ENCODE measurements around the gene NT5E. TPM values are rescaled to one million over a fixed set of nuclear protein-coding genes. Genes with fewer than 3 reads are reported as not detected.

Gene NT5E
- total RNA-seq, 1 donor from 2014 or later = 39.3 TPM

DNA sequence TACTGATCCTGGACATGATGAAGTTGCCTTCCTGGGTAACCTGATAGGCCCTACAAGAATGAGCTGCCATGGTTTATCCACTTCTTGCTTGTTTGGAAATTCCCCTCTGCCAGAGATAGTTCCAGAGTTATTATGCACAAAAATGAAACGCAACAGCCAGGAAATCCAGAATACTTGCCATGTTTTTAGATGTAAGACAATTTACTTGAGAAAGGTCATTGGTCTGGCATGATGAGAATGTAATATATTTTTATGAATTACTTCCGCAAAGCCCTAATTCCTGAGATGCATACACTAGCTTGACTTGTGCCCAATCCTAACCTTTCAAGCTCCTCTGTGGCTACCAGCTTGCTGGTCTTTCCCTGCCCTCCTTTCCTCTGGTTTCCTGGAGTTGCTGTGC lies 27.9 kb upstream of the NT5E start:
- DNase-seq (ENCODE audit: low read depth) = no peak

DNA sequence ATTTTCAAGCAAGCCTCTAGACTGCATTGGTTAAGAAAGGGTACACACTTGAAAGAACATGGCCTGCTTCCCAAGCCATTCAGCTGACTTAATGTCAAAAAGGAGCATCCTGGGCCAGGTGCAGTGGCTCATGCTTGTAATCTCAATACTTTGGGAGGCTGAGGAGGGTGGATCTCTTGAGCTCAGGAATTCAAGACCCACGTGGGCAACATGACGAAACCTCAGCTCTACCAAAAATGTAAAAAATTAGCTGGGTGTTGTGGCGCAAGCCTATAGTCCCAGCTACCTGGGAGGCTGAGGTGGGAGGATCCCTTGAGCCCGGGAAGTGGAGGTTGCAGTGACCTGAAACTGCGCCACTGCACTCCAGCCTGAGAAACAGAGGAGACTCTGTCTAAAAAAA lies 26.9 kb upstream of the NT5E start:
- no peak for DNase-seq (ENCODE audit: low read depth)

DNA sequence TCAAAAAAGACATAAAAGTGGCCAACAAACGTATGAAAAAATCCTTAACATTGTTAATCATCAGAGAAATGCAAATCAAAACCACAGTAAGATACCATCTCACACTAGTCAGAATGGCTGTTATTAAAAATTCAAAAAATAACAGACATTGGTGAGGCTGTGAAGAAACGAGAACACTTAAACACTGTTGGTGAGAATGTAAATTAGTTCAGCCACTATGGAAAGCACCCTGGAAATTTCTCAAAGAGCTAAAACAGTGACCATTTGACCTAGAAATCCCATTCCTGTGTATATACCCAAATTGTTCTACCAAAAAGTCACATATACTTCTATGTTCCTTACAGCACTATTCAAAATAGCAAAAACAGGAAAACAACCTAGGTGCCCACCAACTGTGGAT lies 24.9 kb upstream of the NT5E start:
- no peak for DNase-seq (ENCODE audit: low read depth)

DNA sequence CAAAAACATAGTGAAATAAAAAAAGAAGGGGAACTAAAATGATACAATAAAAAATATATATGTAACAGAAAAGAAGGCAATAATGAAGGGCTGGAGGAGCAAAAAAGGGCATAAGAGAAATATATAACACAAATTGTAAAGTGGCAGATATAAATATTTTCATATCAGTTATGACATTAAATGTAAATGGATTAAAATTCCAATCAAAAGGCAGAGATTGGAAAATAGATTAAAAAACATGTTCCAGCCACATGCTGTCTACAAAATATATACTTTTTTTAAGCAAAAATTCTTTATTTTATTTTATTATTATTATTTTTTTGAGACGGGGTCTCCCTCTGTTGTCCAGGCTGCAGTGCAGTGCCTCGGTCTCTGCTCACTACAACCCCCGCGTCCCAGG lies 23.9 kb upstream of the NT5E start:
- no peak for DNase-seq (ENCODE audit: low read depth)

DNA sequence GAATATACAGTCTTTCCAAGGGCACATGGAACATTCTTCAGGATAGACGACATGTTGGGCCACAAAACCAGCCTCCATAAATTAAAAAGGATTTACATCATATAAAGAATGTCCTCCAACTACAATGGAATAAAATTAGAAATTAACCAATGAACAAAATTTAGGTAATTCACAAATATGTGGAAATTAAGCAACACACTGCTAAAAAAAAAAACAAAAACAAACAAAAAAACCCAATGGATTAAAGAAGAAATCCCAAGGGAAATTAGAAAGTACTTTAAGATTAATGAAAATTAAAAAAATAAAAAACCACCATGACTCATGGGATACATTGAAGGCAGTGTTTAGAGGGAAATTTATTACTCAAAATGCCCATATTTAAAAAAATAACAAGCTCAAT lies 21.4 kb upstream of the NT5E start:
- no peak for DNase-seq (ENCODE audit: low read depth)

DNA sequence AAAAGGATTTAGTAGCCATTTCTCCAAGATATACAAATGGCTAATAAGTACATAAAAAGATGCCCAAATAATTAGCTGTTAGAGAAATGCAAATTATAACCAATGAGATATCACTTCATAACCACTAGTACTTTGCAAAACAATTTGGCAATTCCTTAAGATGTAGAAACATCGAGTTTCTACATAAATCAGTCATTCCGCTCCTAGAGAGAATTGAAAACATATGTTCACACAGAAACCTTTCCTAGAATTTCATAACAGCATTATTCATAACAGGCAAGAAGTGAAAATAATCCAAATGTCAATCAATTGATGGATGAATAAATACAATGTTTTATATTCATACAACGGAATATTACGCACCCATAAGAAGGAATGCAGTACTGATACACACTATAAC lies 20.5 kb upstream of the NT5E start:
- no peak for DNase-seq (ENCODE audit: low read depth)

DNA sequence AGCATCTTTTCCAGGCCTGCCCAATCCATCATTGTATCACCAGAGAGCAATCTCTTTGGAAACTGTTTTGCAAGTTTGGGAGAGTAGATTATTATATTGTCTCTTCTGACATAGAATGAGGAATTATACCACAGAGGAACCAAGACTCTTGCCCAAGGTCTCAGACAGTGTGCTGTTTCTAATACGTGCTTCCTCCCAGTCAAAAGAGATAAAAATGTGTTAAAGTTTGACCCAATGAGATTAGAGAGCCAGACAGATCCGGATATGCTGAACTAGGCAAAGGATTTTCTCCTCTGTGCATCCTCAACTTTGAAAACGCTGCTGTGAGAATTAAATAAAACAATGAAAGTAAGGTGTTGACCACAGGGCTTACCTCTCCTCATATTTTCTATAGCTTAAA lies 18.6 kb upstream of the NT5E start:
- no peak for DNase-seq (ENCODE audit: low read depth)

DNA sequence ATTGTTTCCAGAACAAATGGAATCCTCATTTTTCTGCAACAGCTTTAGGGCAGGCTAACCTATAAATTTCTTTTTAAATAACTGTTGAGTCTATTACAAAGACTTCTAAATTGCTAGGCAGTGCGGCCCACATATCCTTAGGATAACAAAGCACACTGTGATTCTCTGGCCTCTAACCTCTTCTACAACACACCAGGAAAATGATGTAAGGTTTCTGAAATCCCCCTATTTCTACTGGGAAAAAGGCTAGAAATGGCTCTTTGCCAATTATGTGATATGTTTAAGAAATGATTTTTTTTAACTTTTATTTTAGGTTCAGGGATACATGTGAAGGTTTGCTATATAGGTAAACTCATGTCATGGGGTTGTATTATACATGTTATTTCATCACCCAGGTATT lies 17.3 kb upstream of the NT5E start:
- DNase-seq (ENCODE audit: low read depth) = no peak

DNA sequence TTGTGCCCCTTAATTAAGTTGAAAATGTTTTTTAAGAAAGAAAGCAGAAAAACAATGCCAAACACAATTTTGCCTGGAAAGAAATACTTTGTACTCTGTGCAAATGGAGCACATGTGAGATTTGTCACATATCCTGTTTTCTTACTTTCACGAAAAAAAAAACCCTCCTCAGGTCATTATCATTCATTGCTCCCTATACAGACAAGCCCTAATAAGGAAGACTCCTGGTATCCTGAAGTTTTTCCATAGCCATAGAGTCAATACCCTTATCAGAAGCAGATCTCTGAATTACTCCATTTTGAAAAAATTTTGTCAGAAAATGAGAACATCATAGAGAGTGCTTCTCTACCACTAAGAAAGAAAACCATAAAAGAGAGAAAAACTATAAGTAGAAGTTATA lies 14.0 kb upstream of the NT5E start:
- no peak for DNase-seq (ENCODE audit: low read depth)

DNA sequence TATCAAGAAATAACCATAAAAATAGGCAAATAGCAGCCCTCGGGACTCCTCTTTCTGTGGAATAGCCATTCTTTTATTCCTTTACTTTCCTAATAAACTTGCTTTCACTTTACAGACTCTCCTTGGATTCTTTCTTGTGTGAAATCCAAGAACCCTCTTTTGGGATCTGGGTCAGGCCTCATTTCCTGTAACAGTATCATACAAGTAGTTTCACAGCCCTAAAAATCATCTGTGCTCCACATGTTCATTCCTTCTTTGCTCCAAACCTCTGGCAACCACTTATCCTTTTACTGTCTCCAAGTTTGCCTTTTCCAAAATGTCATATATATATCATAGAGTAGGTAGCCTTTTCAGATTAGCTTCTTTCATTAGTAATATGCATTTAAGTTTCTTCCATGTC lies 13.5 kb upstream of the NT5E start:
- no peak for DNase-seq (ENCODE audit: low read depth)

DNA sequence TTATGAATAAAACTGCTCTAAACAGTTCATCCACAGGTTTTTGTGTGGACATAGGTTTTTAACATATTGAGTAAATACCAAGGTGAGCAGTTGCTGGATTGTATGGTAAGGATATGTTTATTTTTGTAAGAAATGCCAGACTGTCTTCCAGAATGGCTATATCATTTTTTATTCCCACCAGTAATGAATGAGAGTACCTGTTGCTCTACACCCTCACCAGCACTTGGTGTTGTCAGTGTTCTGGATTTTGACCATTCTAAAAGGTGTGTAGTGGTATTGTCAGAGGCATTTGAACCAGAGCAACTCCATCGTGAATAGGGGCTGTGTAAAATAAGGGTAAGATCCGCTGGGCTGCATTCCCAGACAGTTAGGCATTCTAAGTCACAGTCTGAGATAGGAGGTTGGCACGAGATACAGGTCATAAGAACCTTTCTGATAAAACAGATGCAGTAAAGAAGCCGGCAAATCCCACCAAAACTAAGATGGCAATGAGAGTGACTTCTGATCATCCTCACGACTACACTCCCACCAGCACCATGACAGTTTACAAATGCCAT lies 12.9 kb upstream of the NT5E start:
- DNase-seq (ENCODE audit: low read depth) = no peak

DNA sequence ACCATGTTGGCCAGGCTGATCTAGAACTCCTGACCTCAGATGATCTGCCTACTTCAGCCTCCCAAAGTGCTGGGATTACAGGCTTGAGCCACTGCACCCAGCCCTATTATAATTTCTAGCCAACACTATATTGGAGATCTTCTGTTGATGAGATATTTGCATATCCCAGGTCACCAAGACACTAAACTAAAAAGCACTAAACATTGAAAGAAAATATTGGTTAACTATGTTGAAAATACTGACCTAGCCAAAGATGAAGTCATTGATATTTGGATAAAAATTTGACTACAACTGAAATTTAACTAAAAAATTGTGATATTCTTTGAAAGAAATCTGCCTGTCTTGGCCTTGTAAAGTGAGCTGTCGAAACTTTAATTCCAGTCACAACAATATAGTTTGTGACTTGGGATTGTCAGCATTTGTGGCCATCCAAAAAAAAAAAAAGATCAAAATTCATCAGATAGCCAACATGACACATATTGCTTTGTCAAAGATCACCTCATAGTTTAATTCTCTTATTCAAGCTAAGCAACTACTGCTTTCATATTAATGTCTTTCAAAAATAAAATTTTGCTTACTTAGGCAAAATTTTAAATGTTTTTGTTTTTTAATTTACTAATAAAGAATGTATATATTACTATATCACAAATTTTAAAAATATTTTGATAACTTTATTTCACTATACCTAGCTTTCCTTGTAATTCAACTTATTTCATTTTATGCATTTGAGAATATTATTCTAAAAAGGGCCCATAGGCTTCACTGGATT lies 6.3 kb upstream of the NT5E start:
- DNase-seq (ENCODE audit: low read depth) = no peak

DNA sequence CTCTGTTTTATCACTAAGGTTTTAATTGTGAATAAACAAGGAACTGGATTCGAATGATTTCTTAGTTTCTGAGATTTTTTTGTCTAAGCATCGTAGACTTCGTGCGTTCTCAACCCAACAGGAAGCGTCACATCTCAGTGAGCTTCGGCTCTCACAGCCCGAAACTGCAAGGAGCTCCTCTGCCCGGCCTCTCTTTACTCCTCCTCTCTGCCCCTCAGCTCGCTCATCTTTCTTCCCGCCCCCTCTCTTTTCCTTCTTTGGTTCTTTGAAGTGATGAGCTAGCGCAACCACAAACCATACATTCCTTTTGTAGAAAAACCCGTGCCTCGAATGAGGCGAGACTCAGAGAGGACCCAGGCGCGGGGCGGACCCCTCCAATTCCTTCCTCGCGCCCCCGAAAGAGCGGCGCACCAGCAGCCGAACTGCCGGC lies 480 bp upstream of the NT5E start:
- DNase-seq (ENCODE audit: low read depth) = peak; percentile 64

DNA sequence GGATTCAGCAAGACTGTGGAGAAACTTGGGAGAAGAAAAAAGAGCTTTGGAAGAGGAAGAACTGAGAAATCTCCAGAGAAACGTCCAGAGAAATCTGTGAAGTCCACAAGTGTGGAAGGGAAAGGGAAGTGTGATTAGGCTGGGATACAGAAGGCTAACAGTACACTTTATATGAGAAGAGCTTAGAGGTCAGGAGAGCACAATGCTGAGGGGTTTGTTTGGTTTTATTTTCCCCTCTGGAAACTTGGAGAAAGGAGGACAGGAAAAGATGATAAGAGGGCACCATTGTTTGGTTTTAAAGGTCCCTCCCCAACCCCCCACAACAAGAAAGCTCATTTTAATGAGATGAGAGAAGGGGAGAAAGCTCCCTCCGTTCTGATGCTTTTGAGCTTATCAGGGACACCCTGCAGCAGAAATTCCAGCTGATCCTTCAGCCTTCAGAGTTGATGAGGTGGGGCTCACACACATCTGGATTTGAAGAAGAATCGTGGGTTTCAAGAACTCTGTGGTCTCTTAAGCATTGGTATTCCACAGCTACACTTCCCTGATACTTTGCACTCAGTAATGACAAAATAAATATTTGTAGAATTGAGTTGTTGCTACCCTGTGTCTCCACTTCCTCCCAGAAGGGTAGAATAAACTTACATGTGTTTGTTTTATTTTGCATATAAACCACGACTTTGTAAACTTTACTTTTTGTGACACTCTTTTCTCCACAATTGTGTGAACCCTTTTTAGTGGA lies 1.9 kb downstream of the NT5E start:
- DNase-seq (ENCODE audit: low read depth) = no peak

DNA sequence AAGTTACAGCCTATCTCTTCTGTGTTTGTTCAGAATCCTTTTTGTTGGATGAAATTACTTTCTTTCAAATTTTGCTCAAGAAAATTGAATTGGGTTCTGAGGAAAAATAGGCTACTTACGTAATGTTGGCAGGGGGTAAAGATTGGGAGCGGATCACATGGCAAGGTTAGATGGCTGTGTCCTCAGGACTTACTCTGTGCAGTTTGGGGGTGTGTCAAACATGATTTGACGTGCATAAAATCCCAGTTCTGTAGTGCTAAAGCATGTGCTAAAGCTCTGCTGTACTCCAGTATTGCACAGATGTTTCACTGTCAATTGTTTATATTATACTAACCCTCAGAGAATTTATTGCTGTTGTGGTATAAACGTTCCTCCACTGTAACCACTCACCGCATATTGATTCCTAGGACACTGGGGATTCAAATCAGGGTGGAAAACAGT lies 2.6 kb downstream of the NT5E start:
- DNase-seq (ENCODE audit: low read depth) = no peak

DNA sequence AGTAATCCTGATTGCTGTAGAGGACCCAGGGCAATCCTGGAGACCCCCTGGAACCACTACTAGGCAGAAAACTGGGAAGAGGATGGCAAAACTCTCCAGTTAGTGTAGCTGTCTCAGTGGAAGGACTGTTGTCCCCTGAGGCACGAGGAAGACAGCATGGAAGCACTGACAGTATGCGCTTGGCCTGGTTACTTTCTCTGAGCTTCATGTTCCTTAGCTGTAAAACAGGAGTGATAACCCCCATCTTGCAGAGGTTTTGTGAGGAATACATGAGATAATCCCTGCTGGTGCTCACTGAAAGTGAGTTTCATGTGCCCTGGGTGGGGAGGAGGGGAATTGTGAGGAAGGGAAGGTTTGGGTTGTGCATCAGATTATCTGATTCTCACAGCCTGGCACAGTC lies 3.2 kb downstream of the NT5E start:
- DNase-seq (ENCODE audit: low read depth) = no peak

DNA sequence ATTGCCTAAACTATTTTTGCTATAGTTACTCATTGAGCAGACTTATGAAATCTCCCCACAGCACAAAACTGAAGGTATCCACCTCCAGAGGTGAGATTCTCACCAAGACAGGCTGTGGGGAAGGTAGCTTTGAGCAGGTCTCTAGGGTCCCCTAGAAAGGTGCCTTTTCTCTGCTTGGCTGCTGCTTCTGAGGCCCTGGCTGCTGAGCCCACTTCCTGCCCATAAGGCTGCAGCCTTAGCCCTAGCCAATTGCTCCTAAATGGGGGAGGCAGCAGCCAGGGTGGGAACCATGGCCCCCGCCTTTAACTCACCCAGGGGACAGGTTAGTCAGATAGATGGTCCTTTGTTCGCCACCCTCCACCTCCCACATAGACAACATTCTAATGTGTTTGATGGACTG lies 3.6 kb downstream of the NT5E start:
- no peak for DNase-seq (ENCODE audit: low read depth)

DNA sequence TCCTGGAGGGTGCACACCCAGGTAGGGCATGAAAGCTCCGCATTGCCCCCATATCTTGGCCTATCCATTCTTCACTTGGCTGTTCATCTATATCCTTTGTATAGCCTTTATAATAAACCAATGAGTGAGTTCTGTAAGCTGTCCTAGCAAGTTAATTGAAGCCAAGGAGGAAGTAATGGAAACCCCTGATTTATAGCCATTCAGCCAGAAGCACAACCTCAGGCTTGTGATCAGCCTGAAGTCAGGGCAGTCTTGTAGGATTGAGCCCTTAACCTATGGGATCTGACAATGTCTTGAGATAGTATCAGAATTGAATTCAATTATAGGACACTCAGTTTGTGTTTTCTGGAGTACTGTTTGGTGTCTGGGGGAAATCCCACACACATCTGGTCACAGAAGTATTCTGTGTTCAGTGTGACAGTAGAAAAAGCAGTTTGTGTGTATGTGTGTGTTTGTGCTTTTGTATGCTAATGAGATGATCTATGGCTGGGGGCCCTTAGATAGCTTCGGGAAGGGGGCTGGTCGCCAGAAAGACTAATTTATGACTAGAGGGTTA lies 5.7 kb downstream of the NT5E start:
- DNase-seq (ENCODE audit: low read depth) = no peak

DNA sequence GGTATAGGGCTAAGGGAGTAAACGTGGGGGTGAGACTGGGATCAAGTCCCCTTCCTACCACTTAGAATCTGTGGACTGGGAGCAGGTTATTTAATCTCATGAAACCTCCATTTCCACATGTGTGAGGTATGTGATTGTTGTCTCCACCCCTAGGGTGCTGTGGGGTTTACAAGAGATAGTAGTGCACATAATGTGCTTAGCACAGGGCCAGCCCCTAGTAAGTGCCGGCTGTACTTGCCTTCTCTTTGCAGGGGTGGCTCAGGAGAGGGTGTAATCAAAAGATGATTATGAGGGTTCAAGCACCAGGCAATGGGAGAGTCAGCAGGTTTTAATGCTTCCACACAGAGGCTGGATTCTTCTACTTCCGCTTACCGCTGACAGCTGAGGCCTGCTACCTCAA lies 6.9 kb downstream of the NT5E start:
- no peak for DNase-seq (ENCODE audit: low read depth)

DNA sequence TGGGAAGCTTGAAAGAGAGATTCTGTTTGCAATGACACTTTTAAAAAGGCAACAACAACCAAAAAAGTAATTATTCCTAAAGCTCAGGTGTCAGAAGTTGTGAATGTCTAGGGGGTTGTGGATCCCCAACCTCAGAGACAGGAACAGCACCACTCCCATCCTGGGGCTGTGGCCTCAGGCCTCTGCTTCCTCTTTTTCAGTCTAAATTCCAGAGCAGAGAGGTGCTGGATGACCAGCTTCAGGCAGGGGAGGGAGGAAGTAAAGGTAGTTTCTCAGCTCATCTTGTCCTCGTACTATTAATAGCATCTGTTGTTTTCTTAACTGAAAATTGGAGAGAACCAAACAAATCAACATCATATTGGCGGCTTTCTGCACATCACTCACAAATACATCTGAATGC lies 8.3 kb downstream of the NT5E start:
- no peak for DNase-seq (ENCODE audit: low read depth)

DNA sequence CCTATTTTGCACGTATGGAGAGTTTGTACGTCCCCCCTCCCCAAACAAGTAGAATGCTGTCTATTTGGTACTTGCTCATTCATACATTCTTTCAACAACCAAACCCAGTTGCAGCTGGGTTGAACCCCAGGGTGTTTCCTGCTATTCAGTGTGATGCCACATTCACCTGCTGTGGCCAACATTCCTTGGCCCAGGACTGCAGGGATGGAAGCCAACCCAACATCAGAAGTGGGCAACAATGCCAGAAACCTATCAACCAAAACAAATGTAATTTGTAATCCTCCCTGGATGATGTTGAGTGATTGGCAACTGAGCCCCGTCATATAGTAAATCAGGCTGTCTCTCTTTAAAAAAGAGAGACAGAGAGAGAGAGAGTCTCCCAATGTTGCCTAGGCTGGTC lies 8.9 kb downstream of the NT5E start:
- peak; percentile 74 for DNase-seq (ENCODE audit: low read depth)

DNA sequence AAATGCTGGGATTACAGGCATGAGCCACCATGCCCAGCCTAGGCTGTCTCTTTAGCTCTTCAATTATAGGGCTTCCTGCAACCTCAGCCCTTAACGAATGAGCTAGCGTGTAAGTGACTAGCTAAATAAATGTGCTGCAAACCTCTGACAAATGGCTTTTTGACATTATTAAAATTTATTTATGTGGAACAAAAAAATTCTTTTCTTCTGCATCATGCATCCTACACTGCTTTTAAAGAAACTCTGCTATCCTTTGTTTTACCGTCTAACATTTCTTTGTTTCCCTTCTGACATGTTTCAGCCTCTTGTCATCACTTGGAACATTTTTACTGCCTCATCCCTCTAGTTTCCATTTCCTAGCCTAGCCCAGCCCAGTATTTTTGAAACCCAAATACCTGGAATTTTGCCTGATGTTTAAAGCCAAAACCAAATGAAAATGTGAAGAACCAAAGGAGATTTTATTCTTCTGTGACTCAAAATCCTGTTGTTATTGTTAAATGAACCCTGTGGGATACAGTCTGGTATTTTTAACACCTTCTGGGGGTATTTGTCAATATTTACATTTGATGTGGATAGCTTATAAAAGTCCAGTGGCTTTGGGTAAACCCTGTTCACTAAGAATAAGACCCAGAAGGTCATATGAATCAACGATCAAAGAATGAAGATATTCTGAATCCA lies 9.5 kb downstream of the NT5E start:
- peak; percentile 78 for DNase-seq (ENCODE audit: low read depth)
